ENCODE data around the gene SIRT5. TPM values are rescaled to one million over a fixed set of nuclear protein-coding genes. Genes with fewer than 3 reads are reported as not detected.

SIRT5 gene
- total RNA-seq, 4 donors from 2014 or later: 7.5 to 13.3 (median 11.7) TPM

DNA sequence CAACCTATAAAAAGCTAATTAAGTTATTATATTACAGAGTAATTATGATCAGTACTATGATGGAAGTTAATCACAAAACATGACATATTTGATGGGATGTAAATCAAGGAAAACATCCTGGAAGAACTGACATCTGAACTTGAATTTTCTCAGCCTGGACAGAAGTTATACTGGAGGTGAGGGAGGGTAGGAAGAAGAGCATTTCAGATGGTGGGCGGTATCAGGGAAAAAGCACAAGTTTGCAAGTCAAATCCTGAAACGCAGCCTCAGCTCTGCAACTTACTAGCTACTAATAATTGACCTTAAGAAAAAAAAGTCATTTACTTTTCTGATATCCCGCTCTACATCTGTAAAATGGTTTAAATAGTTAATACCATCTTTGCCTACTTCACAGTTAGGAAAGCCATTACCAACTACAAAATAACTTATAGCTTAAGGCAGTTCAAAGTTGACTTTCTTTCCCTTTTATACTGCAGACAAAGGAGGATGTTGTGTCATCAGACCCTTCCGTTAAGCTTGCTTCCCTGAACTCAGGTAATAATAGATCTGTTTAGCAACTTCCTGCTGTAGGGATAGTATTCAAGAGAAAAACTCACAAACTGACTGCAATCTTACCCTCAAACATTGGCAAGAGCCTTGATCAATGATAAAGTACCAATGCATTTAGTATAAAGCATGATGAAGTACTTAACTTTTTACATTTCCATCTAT, 61.7 kb downstream of the SIRT5 start:
- peaks cover 0 to 62% (median 5%) of the 10 kb centered on the region in 3 donors for H3K36me3 ChIP-seq
- no peak for DNase-seq (ENCODE audit: low spot score in 2 of 2)
- TF ChIP-seq EP300 (IDR thresholded peaks at IDR 0.05) (no peak), POLR2A (IDR thresholded peaks at IDR 0.05) (no peak)
- TF ChIP-seq, protein P1, sequence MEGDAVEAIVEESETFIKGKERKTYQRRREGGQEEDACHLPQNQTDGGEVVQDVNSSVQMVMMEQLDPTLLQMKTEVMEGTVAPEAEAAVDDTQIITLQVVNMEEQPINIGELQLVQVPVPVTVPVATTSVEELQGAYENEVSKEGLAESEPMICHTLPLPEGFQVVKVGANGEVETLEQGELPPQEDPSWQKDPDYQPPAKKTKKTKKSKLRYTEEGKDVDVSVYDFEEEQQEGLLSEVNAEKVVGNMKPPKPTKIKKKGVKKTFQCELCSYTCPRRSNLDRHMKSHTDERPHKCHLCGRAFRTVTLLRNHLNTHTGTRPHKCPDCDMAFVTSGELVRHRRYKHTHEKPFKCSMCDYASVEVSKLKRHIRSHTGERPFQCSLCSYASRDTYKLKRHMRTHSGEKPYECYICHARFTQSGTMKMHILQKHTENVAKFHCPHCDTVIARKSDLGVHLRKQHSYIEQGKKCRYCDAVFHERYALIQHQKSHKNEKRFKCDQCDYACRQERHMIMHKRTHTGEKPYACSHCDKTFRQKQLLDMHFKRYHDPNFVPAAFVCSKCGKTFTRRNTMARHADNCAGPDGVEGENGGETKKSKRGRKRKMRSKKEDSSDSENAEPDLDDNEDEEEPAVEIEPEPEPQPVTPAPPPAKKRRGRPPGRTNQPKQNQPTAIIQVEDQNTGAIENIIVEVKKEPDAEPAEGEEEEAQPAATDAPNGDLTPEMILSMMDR (IDR thresholded peaks at IDR 0.05): no peak
- no peak overlapping the region for H3K4me3 ChIP-seq
- H3K4me1 ChIP-seq: peaks cover 0 to 11% (median 0%) of the 10 kb centered on the region in 4 donors
- 68 to 78% methylated on average over 4 of the region's 4 CpGs for WGBS, 2 donors
- H3K27ac ChIP-seq: no peak overlapping the region
- H3K27me3 ChIP-seq: no peaks in the 10 kb centered on the region
- no peaks in the 10 kb centered on the region for H3K9me3 ChIP-seq

DNA sequence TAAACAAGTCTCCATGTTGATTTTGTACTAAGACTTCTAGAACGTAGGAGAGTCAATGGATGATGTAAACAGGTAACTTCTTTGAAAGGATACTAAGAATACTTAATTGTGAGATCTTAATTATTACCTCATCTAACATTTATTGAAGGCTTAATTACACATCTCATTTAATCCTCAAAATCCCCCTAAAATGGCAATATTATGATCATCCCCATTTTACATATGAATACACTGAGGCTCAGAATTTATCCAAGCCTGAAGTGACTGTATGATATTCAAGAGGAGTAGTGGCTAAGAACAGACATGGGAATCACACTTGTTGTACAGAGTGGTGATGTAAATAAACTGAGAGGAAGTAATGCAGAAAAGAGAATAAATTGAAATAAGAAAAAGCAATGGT, 63.6 kb downstream of the SIRT5 start:
- 93 to 95% methylated on average over 1 of the region's 1 CpG for WGBS, 2 donors
- DNase-seq (ENCODE audit: low spot score in 2 of 2): no peak
- peaks cover 0 to 4% (median 0%) of the 10 kb centered on the region in 4 donors for H3K4me1 ChIP-seq
- H3K4me3 ChIP-seq: no peak overlapping the region
- peaks cover 0 to 56% (median 5%) of the 10 kb centered on the region in 3 donors for H3K36me3 ChIP-seq
- no peaks in the 10 kb centered on the region for H3K9me3 ChIP-seq
- H3K27ac ChIP-seq: no peak overlapping the region
- TF ChIP-seq, protein P1 (IDR thresholded peaks at IDR 0.05): no peak
- TF ChIP-seq POLR2A (IDR thresholded peaks at IDR 0.05): no peak
- no peak for TF ChIP-seq EP300 (IDR thresholded peaks at IDR 0.05)
- no peaks in the 10 kb centered on the region for H3K27me3 ChIP-seq

DNA sequence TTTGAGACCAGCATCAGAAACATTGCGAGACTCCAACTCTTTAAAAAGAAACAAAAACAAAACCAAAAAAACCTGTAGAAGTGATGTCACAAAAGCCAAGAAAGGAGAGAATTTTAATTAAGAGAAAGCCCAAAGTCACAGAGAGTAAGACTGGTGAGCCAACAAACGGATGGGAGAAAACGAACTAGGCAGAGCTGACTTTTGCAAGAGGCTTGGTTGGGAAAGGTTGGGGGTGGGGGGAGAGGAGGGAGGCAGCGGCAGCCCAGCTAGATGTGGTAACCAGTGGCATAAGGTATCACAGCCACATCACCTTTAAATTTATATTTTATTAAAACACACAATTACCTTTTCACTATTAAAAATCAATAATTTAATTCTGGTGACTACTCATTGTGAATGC, 64.2 kb downstream of the SIRT5 start:
- Histone ChIP-seq H3K9me3 (no peaks in the 10 kb centered on the region), H3K27me3 (no peaks in the 10 kb centered on the region), H3K27ac (no peak overlapping the region), H3K4me3 (no peak overlapping the region), H3K36me3 (peaks cover 0 to 55% (median 5%) of the 10 kb centered on the region in 3 donors), H3K4me1 (peaks cover 0 to 4% (median 0%) of the 10 kb centered on the region in 4 donors)
- DNase-seq (ENCODE audit: low spot score in 2 of 2): no peak
- TF ChIP-seq, protein P1 (IDR thresholded peaks at IDR 0.05): no peak
- TF ChIP-seq POLR2A (IDR thresholded peaks at IDR 0.05) (no peak), EP300 (IDR thresholded peaks at IDR 0.05) (no peak)
- WGBS, 2 donors: 87 to 88% methylated on average over 4 of the region's 4 CpGs

DNA sequence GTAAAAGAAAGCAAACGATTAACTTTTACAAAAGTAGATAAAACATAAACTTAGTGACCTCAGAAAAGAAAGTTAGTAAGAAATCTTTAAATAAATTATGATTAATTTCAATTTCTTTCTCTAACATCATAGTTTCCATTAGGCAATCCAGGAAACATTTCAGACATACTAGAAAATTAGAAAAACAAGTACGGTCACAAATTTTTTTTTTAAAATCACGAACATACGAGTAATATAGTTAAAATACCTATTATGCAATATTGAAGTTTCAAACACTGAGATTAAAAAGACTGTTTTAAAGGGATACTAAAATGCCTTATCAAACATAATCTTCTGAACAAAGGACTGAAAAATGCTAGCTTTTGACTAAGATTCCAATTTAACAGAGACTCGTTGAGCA, 66.9 kb downstream of the SIRT5 start:
- DNase-seq (ENCODE audit: low spot score in 2 of 2): no peak
- H3K36me3 ChIP-seq: peaks cover 0 to 56% (median 5%) of the 10 kb centered on the region in 3 donors
- WGBS, 2 donors: 53 to 67% methylated on average over 5 of the region's 5 CpGs
- no peak overlapping the region for H3K4me3 ChIP-seq
- no peaks in the 10 kb centered on the region for H3K27me3 ChIP-seq
- peaks cover 0 to 4% (median 0%) of the 10 kb centered on the region in 4 donors for H3K4me1 ChIP-seq
- H3K9me3 ChIP-seq: no peaks in the 10 kb centered on the region
- H3K27ac ChIP-seq: no peak overlapping the region
- TF ChIP-seq, protein P1 (IDR thresholded peaks at IDR 0.05): no peak
- TF ChIP-seq POLR2A (IDR thresholded peaks at IDR 0.05): no peak
- TF ChIP-seq EP300 (IDR thresholded peaks at IDR 0.05): no peak

DNA sequence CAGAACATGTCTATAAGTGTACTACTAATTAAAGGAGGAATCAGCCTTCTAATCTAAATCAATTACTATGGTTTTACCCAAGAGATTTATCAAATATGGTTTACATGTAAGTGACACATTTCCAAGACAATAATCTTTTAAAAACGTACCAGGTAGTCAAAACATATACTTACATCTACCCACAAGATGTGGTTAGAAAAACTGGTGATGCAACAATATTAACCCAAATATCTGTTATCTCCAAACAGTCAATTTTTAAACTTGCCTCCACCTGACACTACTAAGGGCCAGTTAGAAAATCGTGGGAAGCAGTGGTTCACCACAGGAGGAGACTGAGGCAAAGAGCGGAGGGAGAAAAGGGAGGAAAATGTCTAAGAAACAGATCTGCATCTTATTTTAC, 68.7 kb downstream of the SIRT5 start:
- no peaks in the 10 kb centered on the region for H3K27me3 ChIP-seq
- TF ChIP-seq EP300 (IDR thresholded peaks at IDR 0.05): no peak
- TF ChIP-seq, protein P1 (IDR thresholded peaks at IDR 0.05): no peak
- no peak for TF ChIP-seq POLR2A (IDR thresholded peaks at IDR 0.05)
- peaks cover 0 to 48% (median 3%) of the 10 kb centered on the region in 3 donors for H3K36me3 ChIP-seq
- H3K9me3 ChIP-seq: no peaks in the 10 kb centered on the region
- no peak for DNase-seq (ENCODE audit: low spot score in 2 of 2)
- no peak overlapping the region for H3K27ac ChIP-seq
- 85 to 92% methylated on average over 3 of the region's 3 CpGs for WGBS, 2 donors
- H3K4me1 ChIP-seq: peaks cover 0 to 4% (median 0%) of the 10 kb centered on the region in 4 donors
- H3K4me3 ChIP-seq: no peak overlapping the region

Data from tibial nerve (tissue), 4 donors.